ENCODE results near the gene WFDC2. TPM values are rescaled to one million over a fixed set of nuclear protein-coding genes. Genes with fewer than 3 reads are reported as not detected.

WFDC2 gene
- total and polyA plus RNA-seq, 2 of the 8 experiments (the other 6 are each of a cell fraction or from before 2014, with no cell fraction given) = 77.9 to 137 TPM

DNA sequence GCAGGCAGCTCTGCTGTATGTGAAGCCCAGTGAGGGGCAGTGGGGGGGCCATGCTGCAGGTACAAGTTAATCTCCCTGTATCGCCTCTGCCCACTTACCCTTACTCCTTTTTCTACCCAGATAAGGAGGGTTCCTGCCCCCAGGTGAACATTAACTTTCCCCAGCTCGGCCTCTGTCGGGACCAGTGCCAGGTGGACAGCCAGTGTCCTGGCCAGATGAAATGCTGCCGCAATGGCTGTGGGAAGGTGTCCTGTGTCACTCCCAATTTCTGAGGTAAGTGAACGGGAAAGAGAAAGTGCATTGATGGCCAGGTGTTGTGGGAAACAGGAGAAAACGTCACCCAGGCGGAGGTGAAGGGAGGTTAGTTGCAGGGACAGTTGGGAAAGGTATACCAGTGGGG, 10.3 kb downstream of the WFDC2 start:
- no peaks in the 10 kb centered on the region for H4K20me1 ChIP-seq (replicated peaks in 1 of 2; ENCODE audit: control insufficient read depth in 1 of 2, insufficient read depth in 2 of 2, low read length in 2 of 2)
- H2BK120ac ChIP-seq (replicated peaks; ENCODE audit: low read depth, low read length) = no peak overlapping the region
- no peak overlapping the region for H3K18ac ChIP-seq (ENCODE audit: extremely low read depth, low read length)
- H2AK5ac ChIP-seq (ENCODE audit: low read depth, low read length) = no peak overlapping the region
- H3K79me1 ChIP-seq (ENCODE audit: low read depth, low read length) = peaks cover 2% of the 10 kb centered on the region; the same call in 1 of the 2 replicates
- no peak overlapping the region for H2AFZ ChIP-seq (ENCODE audit: low read length)
- H3K4me3 ChIP-seq (ENCODE audit: extremely low read depth in 1 of 4, insufficient read depth in 2 of 4, low read depth in 3 of 4, low read length in 4 of 4) = no peak overlapping the region
- no peaks in the 10 kb centered on the region for H3K9me3 ChIP-seq (ENCODE audit: insufficient read depth in 2 of 2, low read depth in 1 of 2, low read length in 1 of 2)
- no peak overlapping the region for H3K4ac ChIP-seq (replicated peaks; ENCODE audit: insufficient read length, low read depth, low read length)
- H2BK12ac ChIP-seq (ENCODE audit: low read depth, low read length) = no peak overlapping the region
- H4K91ac ChIP-seq (replicated peaks; ENCODE audit: insufficient read length, low read length) = no peak overlapping the region
- H3K23ac ChIP-seq (ENCODE audit: insufficient read length) = no peak overlapping the region
- 0 out of 2 replicates have a peak, but pooled peaks cover 1% of the 10 kb centered on the region for H3K23me2 ChIP-seq (ENCODE audit: low read depth, low read length)
- H3K4me1 ChIP-seq (replicated peaks in 1 of 4; ENCODE audit: control insufficient read depth in 3 of 4, insufficient read depth in 4 of 4, low read length in 3 of 4) = peaks cover 0 to 6% (median 0%) of the 10 kb centered on the region in 4 experiments; a peak in 2 of 7 replicates
- no peak overlapping the region for H3K56ac ChIP-seq (replicated peaks; ENCODE audit: insufficient read length, low read depth, low read length)
- H2BK15ac ChIP-seq (ENCODE audit: low read length) = no peak overlapping the region
- WGBS, 2 experiments (ENCODE audit: extremely low coverage in 1 of 2, insufficient coverage in 1 of 2, insufficient read length in 1 of 2, insufficient replicate concordance in 2 of 2, low coverage in 1 of 2, low lambda C conversion rate in 2 of 2, missing lambda C conversion rate in 1 of 2) = 80% methylated on average over 7 of the region's 7 CpGs; no CpG with 5 or more reads in 1 of the 2 experiments
- no peak overlapping the region for H4K8ac ChIP-seq (ENCODE audit: extremely low read depth, insufficient read depth, low read length)
- 0 out of 8 replicates have a peak, but pooled peaks cover 0 to 3% (median 0%) of the 10 kb centered on the region in 4 experiments for H3K36me3 ChIP-seq (ENCODE audit: control insufficient read depth in 2 of 4, insufficient read depth in 4 of 4, low read length in 3 of 4)
- no peak overlapping the region for H2BK20ac ChIP-seq (ENCODE audit: low read length)
- H3K14ac ChIP-seq (ENCODE audit: insufficient read length) = no peak overlapping the region
- CTCF ChIA-PET (ENCODE audit: partially characterized antibody) = interaction anchor here (1.0 to 3.3 kb wide), 6 partner anchors 12 to 292 kb away, joined by 3 to 13 read pairs (median 5); no protein-coding TSS in a partner anchor
- H3K27me3 ChIP-seq (replicated peaks in 1 of 4; ENCODE audit: control insufficient read depth in 3 of 4, extremely low read depth in 1 of 4, insufficient read depth in 3 of 4, low read length in 3 of 4) = no peaks in the 10 kb centered on the region
- no peak overlapping the region for H3K9ac ChIP-seq (replicated peaks in 1 of 4; ENCODE audit: extremely low read depth in 1 of 4, low read depth in 3 of 4, low read length in 3 of 4)
- no peak overlapping the region for H3K27ac ChIP-seq (ENCODE audit: low read depth, low read length)
- H2BK5ac ChIP-seq (ENCODE audit: low read depth, low read length) = no peak overlapping the region
- H3K79me2 ChIP-seq (ENCODE audit: control insufficient read depth in 1 of 2, insufficient read depth in 2 of 2, low read length in 2 of 2) = no peaks in the 10 kb centered on the region
- no peak overlapping the region for H3K4me2 ChIP-seq (ENCODE audit: insufficient read depth in 1 of 2, low read depth in 2 of 2, low read length in 2 of 2)
- POLR2A ChIA-PET (ENCODE audit: partially characterized antibody) = interaction anchor here (0.6 to 3.8 kb wide), 3 partner anchors 9 to 167 kb away, joined by 3 to 21 read pairs (median 3); partner anchors contain the start of gene WFDC2
- no peak for DNase-seq (ENCODE audit: low read depth in 1 of 2, low spot score in 2 of 2)
- FAIRE-seq = no peak
- no peak overlapping the region for H4K5ac ChIP-seq (ENCODE audit: insufficient read length, low read depth, low read length)
- TF ChIP-seq CHD2 (IDR thresholded peaks at IDR 0.05; ENCODE audit: low read length) = no peak
- no peak for TF ChIP-seq SRF (IDR thresholded peaks at IDR 0.05; ENCODE audit: low read depth, low read length)
- TF ChIP-seq BRCA1 (IDR thresholded peaks at IDR 0.05; ENCODE audit: low read depth, low read length) = no peak
- no peak for TF ChIP-seq PHF8 (conservative IDR thresholded peaks at IDR 0.05; ENCODE audit: low read depth, low read length)
- no peak for TF ChIP-seq TBP (IDR thresholded peaks at IDR 0.05; ENCODE audit: low read depth, low read length)
- TF ChIP-seq GTF2F1 (IDR thresholded peaks at IDR 0.05; ENCODE audit: borderline replicate concordance, low read depth, low read length) = no peak
- no peak for TF ChIP-seq BCL11A (IDR thresholded peaks at IDR 0.05; ENCODE audit: low read depth in 2 of 2, low read length in 2 of 2)
- no peak for TF ChIP-seq TAF1 (IDR thresholded peaks at IDR 0.05; ENCODE audit: low read depth, low read length)
- no peak for TF ChIP-seq MAX (IDR thresholded peaks at IDR 0.05)
- no peak for TF ChIP-seq CTCF (IDR thresholded peaks at IDR 0.05; ENCODE audit: control extremely low read depth in 1 of 3, insufficient read depth in 1 of 3, low read depth in 1 of 3, low read length in 3 of 3)
- TF ChIP-seq NRF1 (IDR thresholded peaks at IDR 0.05; ENCODE audit: low read depth, low read length) = no peak
- TF ChIP-seq SIRT6 (IDR thresholded peaks at IDR 0.05; ENCODE audit: low read length) = no peak

Data from H1 (cell line).